Vagina (tissue), 2 donors: ENCODE data around the gene SSR4. TPM values are rescaled to one million over a fixed set of nuclear protein-coding genes. Genes with fewer than 3 reads are reported as not detected.

Experiments used
- DNase-seq, 2 donors: peaks; one replicate each; pipeline ENCODE4 v3.0.0-alpha.2; 2017; ENCODE audit errors: extremely low spot score in 2 of 2
- H3K27ac ChIP-seq: fragments of 200-600 bp; sonication (generic); one replicate; pipeline ENCODE4 v1.5.1; 2019
- H3K27me3 ChIP-seq: fragments of 200-600 bp; sonication (generic); one replicate; pipeline ENCODE4 v1.5.1; 2019
- H3K36me3 ChIP-seq, 2 donors: fragments of 200-600 bp; sonication (generic); one replicate each; pipeline ENCODE4 v1.5.1; 2017 to 2019
- H3K4me1 ChIP-seq: fragments of 200-600 bp; sonication (generic); one replicate; pipeline ENCODE4 v1.5.1; 2019
- H3K4me3 ChIP-seq, 2 donors: fragments of 200-600 bp; sonication (generic); 1 replicate in 1 of 2; 2 replicates in 1 of 2; pipeline ENCODE4 v1.5.1; 2016 to 2019
- H3K9me3 ChIP-seq: fragments of 200-600 bp; sonication (generic); one replicate; pipeline ENCODE4 v1.5.1; 2019
- POLR2A ChIP-seq, 2 donors: fragments of 450-650 bp; IDR thresholded peaks; one replicate each; pipeline ENCODE4 v1.6.1; 2017; ENCODE audit warnings: antibody characterized with exemption in 2 of 2, mild to moderate bottlenecking in 2 of 2, moderate library complexity in 2 of 2
- POLR2AphosphoS5 ChIP-seq, 2 donors: sonication (generic); formaldehyde crosslinking; IDR thresholded peaks; one replicate each; pipeline ENCODE4 v1.9.0; 2017; ENCODE audit warnings: antibody characterized with exemption in 2 of 2, mild to moderate bottlenecking in 2 of 2, low read depth in 1 of 2; ENCODE audit not compliant: insufficient read depth in 1 of 2
- intact Hi-C: fragments of 100-400 bp; cut with DNase I; formaldehyde crosslinking; loops from one replicate; pipeline ENCODE4 v1.15.1; 2023
- total RNA-seq: library from RNA; depleted of rRNA; stranded (reverse); fragments of >200 nt; gene quantifications from one replicate; pipeline ENCODE4 v1.2.3, GENCODE V29; 2016
- TF ChIP-seq, protein P1 (sequence below), 3 experiments: fragments of 450-650 bp in 2 of 3; fragments of 200-600 bp in 1 of 3; sonication (generic) in 1 of 3; IDR thresholded peaks; one replicate each; pipeline ENCODE4 v1.5.1; 2017 to 2019; ENCODE audit warnings: antibody characterized with exemption in 3 of 3, mild to moderate bottlenecking in 2 of 3, moderate library complexity in 2 of 3

Gene SSR4
- total RNA-seq, 1 donor from 2014 or later, result 250 TPM

DNA sequence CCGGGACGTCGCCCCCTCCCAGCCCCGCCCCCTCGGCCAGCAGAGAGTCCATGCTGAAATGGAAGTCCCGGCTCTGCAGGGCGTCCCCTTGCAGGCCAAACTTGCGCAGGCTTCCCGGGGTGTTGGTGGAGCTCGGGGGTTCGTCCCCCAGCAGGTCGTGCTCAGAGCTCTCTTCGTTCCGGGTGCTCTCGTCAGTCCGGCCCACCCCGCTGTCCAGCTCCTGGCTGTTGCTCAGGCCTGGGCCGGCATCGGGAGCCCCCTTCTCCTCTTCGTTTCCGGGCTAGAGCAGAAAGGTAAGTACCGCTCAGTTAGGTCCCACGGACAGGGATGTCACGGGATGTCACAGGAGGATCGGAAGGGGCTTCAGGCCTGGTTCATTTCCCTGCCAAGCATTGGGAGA lies 10.2 kb downstream of the SSR4 start:
- Histone ChIP-seq H3K9me3 (no peaks in the 10 kb centered on the region), H3K27me3 (no peaks in the 10 kb centered on the region), H3K4me1 (no peaks in the 10 kb centered on the region), H3K36me3 (no peaks in the 10 kb centered on the region), H3K27ac (no peak overlapping the region), H3K4me3 (no peak overlapping the region)
- intact Hi-C loops, result no loop called here
- DNase-seq, result no peak
- TF ChIP-seq, protein P1, sequence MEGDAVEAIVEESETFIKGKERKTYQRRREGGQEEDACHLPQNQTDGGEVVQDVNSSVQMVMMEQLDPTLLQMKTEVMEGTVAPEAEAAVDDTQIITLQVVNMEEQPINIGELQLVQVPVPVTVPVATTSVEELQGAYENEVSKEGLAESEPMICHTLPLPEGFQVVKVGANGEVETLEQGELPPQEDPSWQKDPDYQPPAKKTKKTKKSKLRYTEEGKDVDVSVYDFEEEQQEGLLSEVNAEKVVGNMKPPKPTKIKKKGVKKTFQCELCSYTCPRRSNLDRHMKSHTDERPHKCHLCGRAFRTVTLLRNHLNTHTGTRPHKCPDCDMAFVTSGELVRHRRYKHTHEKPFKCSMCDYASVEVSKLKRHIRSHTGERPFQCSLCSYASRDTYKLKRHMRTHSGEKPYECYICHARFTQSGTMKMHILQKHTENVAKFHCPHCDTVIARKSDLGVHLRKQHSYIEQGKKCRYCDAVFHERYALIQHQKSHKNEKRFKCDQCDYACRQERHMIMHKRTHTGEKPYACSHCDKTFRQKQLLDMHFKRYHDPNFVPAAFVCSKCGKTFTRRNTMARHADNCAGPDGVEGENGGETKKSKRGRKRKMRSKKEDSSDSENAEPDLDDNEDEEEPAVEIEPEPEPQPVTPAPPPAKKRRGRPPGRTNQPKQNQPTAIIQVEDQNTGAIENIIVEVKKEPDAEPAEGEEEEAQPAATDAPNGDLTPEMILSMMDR (IDR thresholded peaks at IDR 0.05), result no peak
- no peak for TF ChIP-seq POLR2A (IDR thresholded peaks at IDR 0.05)
- TF ChIP-seq POLR2AphosphoS5 (IDR thresholded peaks at IDR 0.05; ENCODE audit: insufficient read depth in 1 of 2, low read depth in 1 of 2), result no peak

DNA sequence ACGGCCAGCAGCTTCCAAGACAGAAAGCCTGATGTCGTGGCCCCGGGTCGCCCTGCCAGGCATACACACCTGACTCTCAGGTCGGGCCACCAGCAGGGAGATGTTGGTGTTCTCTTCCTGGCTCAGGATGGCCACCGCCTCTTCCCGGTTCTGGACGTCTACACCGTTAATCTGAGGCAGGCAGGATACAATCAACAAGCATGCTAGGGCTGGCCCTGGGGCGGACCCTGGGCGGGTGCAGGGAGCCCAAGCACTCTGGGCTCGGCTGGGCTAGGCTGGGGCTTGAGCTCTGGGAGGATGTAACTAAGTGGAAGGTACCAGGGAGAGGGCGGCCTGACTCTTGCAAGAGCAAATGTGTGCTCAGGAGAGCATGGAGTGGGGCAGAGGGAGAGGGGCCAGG lies 11.0 kb downstream of the SSR4 start:
- no peaks in the 10 kb centered on the region for H3K9me3 ChIP-seq
- no peak overlapping the region for H3K27ac ChIP-seq
- no peaks in the 10 kb centered on the region for H3K27me3 ChIP-seq
- DNase-seq, result no peak
- TF ChIP-seq, protein P1 (IDR thresholded peaks at IDR 0.05), result no peak
- TF ChIP-seq POLR2A (IDR thresholded peaks at IDR 0.05) (no peak), POLR2AphosphoS5 (IDR thresholded peaks at IDR 0.05; ENCODE audit: insufficient read depth in 1 of 2, low read depth in 1 of 2) (no peak)
- H3K4me3 ChIP-seq, result no peak overlapping the region
- intact Hi-C loops, result no loop called here
- H3K36me3 ChIP-seq, result no peaks in the 10 kb centered on the region
- no peaks in the 10 kb centered on the region for H3K4me1 ChIP-seq

DNA sequence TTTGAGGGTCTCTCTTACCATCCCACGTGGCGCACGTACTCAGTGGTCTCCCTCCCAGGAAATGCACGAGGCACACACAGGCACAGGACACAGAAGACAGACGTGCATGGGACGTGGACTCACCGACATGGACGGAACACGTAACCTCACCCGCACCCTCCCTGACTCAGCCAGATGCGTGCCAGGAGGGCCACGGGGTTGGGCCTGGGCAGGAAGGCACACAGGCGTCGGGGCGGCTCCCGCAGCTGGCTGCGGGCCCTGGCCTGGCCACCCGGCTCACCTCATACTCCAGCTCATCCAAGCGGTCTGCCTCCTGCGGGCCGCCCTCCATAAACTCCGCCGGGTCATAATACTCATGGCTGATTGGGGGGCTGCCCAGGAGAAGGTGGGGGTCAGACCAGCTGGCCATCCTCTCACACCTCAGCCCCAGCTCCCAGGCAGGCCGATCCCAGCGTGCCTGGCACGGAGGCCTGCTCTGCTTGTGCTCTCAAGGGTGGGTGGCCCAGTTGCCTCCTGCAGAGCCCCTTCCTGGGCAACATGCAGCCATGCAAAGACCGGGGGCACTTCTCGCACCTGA lies 12.6 kb downstream of the SSR4 start:
- H3K36me3 ChIP-seq, result no peaks in the 10 kb centered on the region
- H3K4me1 ChIP-seq, result no peaks in the 10 kb centered on the region
- no peak overlapping the region for H3K4me3 ChIP-seq
- TF ChIP-seq, protein P1 (IDR thresholded peaks at IDR 0.05), result no peak
- TF ChIP-seq POLR2A (IDR thresholded peaks at IDR 0.05) (no peak), POLR2AphosphoS5 (IDR thresholded peaks at IDR 0.05; ENCODE audit: insufficient read depth in 1 of 2, low read depth in 1 of 2) (no peak)
- intact Hi-C loops, result no loop called here
- H3K27me3 ChIP-seq, result no peaks in the 10 kb centered on the region
- H3K27ac ChIP-seq, result no peak overlapping the region
- no peaks in the 10 kb centered on the region for H3K9me3 ChIP-seq
- no peak for DNase-seq

DNA sequence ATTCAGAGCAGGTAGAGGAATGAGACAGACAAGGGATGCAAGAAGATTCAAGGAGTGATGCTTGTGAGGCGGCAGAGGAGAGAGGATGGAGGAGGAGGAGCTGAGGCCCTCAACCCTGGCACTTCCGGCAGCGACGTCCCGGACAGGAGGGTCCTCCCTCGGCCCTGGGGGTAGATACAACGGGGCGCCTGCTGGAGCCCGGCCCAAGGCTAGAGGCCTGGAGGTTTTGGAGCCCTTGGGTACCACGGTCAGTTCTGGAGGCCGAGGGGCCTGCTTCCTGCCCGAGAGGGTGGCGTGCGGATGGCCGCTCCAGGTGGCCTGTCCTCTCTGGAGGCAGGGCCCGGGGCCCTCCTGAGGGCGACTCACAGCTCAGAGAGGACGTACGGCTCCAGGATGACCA lies 13.5 kb downstream of the SSR4 start:
- no peaks in the 10 kb centered on the region for H3K9me3 ChIP-seq
- H3K27me3 ChIP-seq, result no peaks in the 10 kb centered on the region
- intact Hi-C loops, result no loop called here
- TF ChIP-seq POLR2AphosphoS5 (IDR thresholded peaks at IDR 0.05; ENCODE audit: insufficient read depth in 1 of 2, low read depth in 1 of 2) (no peak), POLR2A (IDR thresholded peaks at IDR 0.05) (no peak)
- TF ChIP-seq, protein P1 (IDR thresholded peaks at IDR 0.05), result no peak
- DNase-seq, result no peak
- H3K4me3 ChIP-seq, result no peak overlapping the region
- no peaks in the 10 kb centered on the region for H3K36me3 ChIP-seq
- H3K4me1 ChIP-seq, result no peaks in the 10 kb centered on the region
- H3K27ac ChIP-seq, result no peak overlapping the region

DNA sequence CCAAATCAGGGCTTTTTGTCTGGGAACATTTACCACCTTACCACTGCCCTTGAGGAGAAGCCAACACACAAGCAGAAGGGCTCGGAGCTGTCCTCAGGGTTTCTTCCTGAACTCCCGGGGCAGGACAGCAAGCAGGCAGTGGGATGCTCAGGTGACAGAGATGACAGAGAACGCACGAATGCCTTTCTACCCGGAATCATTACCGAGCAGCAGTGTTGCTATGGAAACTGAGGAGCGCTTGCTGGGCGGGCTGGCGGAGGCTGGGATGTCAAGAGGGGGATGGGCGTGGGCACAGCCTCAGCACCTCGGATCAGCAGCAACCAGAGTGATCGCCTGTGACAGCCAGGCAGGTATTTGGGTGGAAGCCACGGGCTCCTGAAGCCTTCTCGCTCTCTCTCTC lies 17.8 kb downstream of the SSR4 start:
- no peak for DNase-seq
- Histone ChIP-seq H3K4me1 (no peaks in the 10 kb centered on the region), H3K27me3 (no peaks in the 10 kb centered on the region), H3K36me3 (no peaks in the 10 kb centered on the region), H3K27ac (no peak overlapping the region), H3K4me3 (no peak overlapping the region), H3K9me3 (no peaks in the 10 kb centered on the region)
- intact Hi-C loops, result no loop called here
- TF ChIP-seq POLR2A (IDR thresholded peaks at IDR 0.05) (no peak), POLR2AphosphoS5 (IDR thresholded peaks at IDR 0.05; ENCODE audit: insufficient read depth in 1 of 2, low read depth in 1 of 2) (no peak)
- TF ChIP-seq, protein P1 (IDR thresholded peaks at IDR 0.05), result no peak
